Measurements from ENCODE around the gene SPTBN4.
"Not testable (repeated sequence)": the region's sequence is repeated elsewhere in the genome, so short reads cannot be mapped to it uniquely, and the experiment has no call there.

The SPTBN4 gene

DNA sequence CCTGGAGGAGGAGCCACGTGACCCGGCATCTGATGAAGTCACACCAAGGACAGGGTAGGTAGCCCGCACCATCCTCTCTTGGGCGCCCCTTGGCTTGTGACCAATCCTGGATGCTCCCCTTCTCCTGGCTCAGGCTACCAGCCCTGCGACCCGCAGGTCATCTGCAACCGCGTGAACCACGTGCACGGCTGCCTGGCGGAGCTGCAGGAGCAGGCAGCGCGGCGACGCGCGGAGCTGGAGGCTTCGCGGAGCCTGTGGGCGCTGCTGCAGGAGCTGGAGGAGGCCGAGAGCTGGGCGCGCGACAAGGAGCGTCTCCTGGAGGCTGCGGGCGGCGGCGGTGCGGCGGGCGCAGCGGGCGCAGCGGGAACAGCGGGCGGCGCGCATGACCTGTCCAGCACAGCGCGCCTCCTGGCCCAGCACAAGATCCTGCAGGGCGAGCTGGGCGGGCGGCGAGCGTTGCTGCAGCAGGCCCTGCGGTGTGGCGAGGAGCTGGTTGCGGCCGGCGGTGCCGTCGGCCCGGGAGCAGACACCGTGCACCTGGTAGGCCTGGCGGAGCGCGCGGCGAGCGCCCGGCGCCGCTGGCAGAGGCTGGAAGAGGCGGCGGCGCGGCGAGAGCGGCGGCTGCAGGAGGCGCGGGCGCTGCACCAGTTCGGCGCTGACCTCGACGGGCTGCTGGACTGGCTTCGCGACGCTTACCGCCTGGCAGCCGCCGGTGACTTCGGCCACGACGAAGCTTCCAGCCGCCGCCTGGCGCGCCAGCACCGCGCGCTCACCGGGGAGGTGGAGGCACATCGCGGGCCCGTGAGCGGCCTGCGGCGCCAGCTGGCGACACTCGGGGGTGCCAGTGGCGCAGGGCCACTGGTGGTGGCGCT lies 45.9 kb downstream of the SPTBN4 start:
- Histone ChIP-seq H3K4me3 (ENCODE audit: low read depth in 1 of 2, low read length in 2 of 2) (no peak overlapping the region), H3K27ac (ENCODE audit: low read depth, low read length) (no peak overlapping the region), H3K36me3 (ENCODE audit: insufficient read depth, low read length) (no peaks in the 10 kb centered on the region), H3K27me3 (ENCODE audit: control insufficient read depth in 1 of 2, insufficient read depth in 2 of 2, low read length in 2 of 2) (peaks cover 18 to 22% of the 10 kb centered on the region in 2 donors), H3K9ac (ENCODE audit: low read length) (no peak overlapping the region), H3K4me1 (ENCODE audit: insufficient read depth, low read length) (no peaks in the 10 kb centered on the region), H3K9me3 (ENCODE audit: low read length) (no peaks in the 10 kb centered on the region)

DNA sequence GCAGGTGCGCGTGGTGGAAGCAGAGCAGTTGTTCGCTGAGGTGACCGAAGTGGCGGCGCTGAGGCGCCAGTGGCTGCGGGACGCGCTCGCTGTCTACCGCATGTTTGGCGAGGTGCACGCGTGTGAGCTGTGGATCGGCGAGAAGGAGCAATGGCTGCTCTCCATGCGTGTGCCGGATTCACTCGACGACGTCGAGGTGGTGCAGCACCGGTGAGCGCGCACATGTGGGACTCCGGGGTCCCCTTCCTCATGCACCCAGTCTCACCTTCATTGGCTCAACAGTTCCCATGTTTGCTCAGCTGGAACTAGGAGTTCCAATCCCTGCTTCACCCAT lies 46.5 kb downstream of the SPTBN4 start:
- H3K4me3 ChIP-seq (ENCODE audit: low read depth in 1 of 2, low read length in 2 of 2): no peak overlapping the region
- no peaks in the 10 kb centered on the region for H3K9me3 ChIP-seq (ENCODE audit: low read length)
- H3K9ac ChIP-seq (ENCODE audit: low read length): no peak overlapping the region
- no peak overlapping the region for H3K27ac ChIP-seq (ENCODE audit: low read depth, low read length)
- H3K36me3 ChIP-seq (ENCODE audit: insufficient read depth, low read length): no peaks in the 10 kb centered on the region
- H3K27me3 ChIP-seq (ENCODE audit: control insufficient read depth in 1 of 2, insufficient read depth in 2 of 2, low read length in 2 of 2): peaks cover 18 to 22% of the 10 kb centered on the region in 2 donors
- H3K4me1 ChIP-seq (ENCODE audit: insufficient read depth, low read length): no peaks in the 10 kb centered on the region

GRCh38 chr19:40513741-40514315 lies 47.0 kb downstream of the SPTBN4 start:
- no peaks in the 10 kb centered on the region for H3K36me3 ChIP-seq (ENCODE audit: insufficient read depth, low read length)
- no peaks in the 10 kb centered on the region for H3K9me3 ChIP-seq (ENCODE audit: low read length)
- H3K27me3 ChIP-seq (ENCODE audit: control insufficient read depth in 1 of 2, insufficient read depth in 2 of 2, low read length in 2 of 2): peaks cover 18 to 22% of the 10 kb centered on the region in 2 donors
- H3K27ac ChIP-seq (ENCODE audit: low read depth, low read length): no peak overlapping the region
- no peaks in the 10 kb centered on the region for H3K4me1 ChIP-seq (ENCODE audit: insufficient read depth, low read length)
- H3K4me3 ChIP-seq (ENCODE audit: low read depth in 1 of 2, low read length in 2 of 2): no peak overlapping the region
- no peak overlapping the region for H3K9ac ChIP-seq (ENCODE audit: low read length)

DNA sequence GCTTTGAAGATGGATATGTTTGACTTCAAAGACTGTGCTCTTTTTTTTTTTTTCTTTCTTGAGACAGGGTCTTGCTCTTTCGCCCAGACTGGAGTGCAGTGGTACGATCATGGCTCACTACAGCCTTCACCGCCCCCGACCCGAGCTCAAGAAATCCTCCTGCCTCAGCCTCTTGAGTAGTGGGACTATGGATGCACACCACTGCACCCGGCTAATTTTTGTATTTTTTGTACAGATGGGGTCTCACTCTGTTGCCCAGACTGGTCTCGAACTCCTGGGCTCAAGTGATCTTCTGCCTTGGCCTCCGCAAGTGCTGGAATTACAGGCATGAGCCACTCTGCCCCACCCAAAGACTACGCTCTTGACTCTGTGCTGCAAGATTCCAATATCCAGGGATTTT lies 50.4 kb downstream of the SPTBN4 start:
- Histone ChIP-seq H3K9ac (ENCODE audit: low read length) (no peak overlapping the region), H3K4me3 (ENCODE audit: low read depth in 1 of 2, low read length in 2 of 2) (no peak overlapping the region), H3K27me3 (ENCODE audit: control insufficient read depth in 1 of 2, insufficient read depth in 2 of 2, low read length in 2 of 2) (peaks cover 19 to 30% of the 10 kb centered on the region in 2 donors), H3K27ac (ENCODE audit: low read depth, low read length) (no peak overlapping the region), H3K36me3 (ENCODE audit: insufficient read depth, low read length) (no peaks in the 10 kb centered on the region), H3K9me3 (ENCODE audit: low read length) (no peaks in the 10 kb centered on the region), H3K4me1 (ENCODE audit: insufficient read depth, low read length) (no peaks in the 10 kb centered on the region)

DNA sequence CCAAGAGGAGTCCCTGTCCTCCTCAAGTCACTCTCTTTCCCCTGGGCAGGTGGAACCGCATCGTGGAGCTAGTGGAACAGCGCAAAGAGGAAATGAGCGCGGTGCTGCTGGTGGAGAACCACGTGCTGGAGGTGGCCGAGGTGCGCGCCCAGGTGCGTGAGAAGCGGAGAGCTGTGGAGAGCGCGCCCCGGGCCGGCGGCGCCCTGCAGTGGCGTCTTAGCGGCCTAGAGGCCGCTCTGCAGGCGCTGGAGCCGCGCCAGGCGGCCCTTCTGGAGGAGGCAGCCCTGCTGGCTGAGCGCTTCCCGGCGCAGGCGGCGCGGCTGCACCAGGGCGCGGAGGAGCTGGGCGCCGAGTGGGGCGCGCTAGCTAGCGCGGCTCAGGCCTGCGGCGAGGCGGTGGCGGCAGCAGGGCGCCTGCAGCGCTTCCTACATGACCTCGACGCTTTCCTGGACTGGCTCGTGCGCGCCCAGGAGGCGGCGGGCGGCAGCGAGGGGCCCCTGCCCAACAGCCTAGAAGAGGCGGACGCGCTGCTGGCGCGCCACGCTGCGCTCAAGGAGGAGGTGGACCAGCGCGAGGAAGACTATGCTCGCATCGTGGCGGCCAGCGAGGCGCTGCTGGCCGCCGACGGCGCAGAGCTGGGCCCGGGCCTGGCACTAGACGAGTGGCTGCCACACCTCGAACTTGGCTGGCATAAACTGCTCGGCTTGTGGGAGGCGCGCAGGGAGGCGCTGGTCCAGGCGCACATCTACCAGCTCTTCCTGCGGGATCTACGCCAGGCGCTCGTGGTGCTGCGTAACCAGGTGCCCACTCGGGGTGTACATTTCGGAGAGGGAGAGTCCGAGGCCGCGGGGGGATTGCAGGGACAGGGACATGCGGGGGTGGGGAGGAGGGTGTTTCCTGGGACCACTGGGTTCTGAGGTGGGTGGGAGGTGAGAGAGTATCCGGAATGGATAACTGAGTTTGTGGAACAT lies 52.8 kb downstream of the SPTBN4 start:
- H3K27me3 ChIP-seq (ENCODE audit: control insufficient read depth in 1 of 2, insufficient read depth in 2 of 2, low read length in 2 of 2): peaks cover 0 to 14% of the 10 kb centered on the region in 2 donors
- H3K4me1 ChIP-seq (ENCODE audit: insufficient read depth, low read length): no peaks in the 10 kb centered on the region
- no peak overlapping the region for H3K4me3 ChIP-seq (ENCODE audit: low read depth in 1 of 2, low read length in 2 of 2)
- H3K9me3 ChIP-seq (ENCODE audit: low read length): no peaks in the 10 kb centered on the region
- no peak overlapping the region for H3K27ac ChIP-seq (ENCODE audit: low read depth, low read length)
- H3K36me3 ChIP-seq (ENCODE audit: insufficient read depth, low read length): no peaks in the 10 kb centered on the region
- H3K9ac ChIP-seq (ENCODE audit: low read length): no peak overlapping the region

DNA sequence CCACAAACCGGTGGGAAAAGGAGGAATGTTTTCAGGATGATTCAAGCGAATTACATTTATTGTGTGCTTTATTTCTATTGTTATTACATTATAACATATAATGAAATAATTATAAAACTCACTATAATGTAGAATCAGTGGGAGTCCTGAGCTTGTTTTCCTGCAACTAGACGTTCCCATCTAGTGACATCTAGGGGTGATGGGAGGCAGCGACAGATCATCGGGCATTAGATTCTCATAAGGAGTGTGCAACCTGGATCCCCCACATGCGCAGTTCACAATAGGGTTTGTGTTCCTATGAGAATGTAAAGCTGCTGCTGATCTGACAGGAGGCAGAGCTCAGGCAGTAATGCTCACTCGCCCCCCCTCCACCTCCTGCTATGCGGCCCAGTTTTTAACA lies 54.5 kb downstream of the SPTBN4 start:
- H3K36me3 ChIP-seq (ENCODE audit: insufficient read depth, low read length): no peaks in the 10 kb centered on the region
- H3K4me1 ChIP-seq (ENCODE audit: insufficient read depth, low read length): no peaks in the 10 kb centered on the region
- H3K9ac ChIP-seq (ENCODE audit: low read length): no peak overlapping the region
- no peaks in the 10 kb centered on the region for H3K9me3 ChIP-seq (ENCODE audit: low read length)
- no peak overlapping the region for H3K4me3 ChIP-seq (ENCODE audit: low read depth in 1 of 2, low read length in 2 of 2)
- H3K27ac ChIP-seq (ENCODE audit: low read depth, low read length): no peak overlapping the region
- peaks cover 0 to 12% of the 10 kb centered on the region in 2 donors for H3K27me3 ChIP-seq (ENCODE audit: control insufficient read depth in 1 of 2, insufficient read depth in 2 of 2, low read length in 2 of 2)

- H3K27me3 ChIP-seq (ENCODE audit: control insufficient read depth in 1 of 2, insufficient read depth in 2 of 2, low read length in 2 of 2): peaks cover 0 to 12% of the 10 kb centered on the region in 2 donors
- not testable (repeated sequence) for H3K4me1 ChIP-seq (ENCODE audit: insufficient read depth, low read length); H3K36me3 ChIP-seq (ENCODE audit: insufficient read depth, low read length); H3K9me3 ChIP-seq (ENCODE audit: low read length); H3K4me3 ChIP-seq (ENCODE audit: low read depth in 1 of 2, low read length in 2 of 2); H3K9ac ChIP-seq (ENCODE audit: low read length); H3K27ac ChIP-seq (ENCODE audit: low read depth, low read length)
These were observed 55.1 kb downstream of the SPTBN4 start for GRCh38 chr19:40521900-40522299.

DNA sequence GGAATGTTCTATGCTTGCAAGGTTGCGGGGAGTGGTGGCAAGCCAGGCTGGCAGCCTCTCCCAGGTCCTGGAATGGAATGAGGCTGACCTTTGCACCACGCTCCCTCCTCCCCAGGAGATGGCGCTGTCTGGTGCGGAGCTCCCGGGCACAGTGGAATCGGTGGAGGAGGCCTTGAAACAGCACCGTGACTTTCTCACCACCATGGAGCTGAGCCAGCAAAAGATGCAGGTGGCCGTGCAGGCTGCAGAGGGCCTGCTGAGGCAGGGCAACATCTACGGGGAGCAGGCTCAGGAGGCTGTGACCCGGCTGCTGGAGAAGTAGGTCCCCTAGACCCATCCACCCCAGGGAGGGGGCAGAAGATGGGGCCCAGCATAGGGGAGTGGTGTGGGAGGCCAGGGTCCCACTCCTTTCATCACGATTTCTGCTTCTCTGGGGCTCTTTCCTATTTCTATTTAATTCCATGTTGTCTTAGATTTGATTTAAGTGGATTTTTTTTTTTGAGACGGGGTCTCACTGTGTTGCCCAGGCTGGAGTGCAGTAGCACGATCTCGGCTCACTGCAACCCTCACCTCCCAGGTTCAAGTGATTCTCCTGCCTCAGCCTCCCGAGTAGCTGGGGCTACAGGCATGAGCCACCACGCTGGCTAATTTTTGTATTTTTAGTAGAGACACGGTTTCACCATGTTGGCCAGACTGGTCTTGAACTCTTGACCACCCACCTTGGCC lies 56.7 kb downstream of the SPTBN4 start:
- Histone ChIP-seq H3K4me1 (ENCODE audit: insufficient read depth, low read length) (no peaks in the 10 kb centered on the region), H3K27me3 (ENCODE audit: control insufficient read depth in 1 of 2, insufficient read depth in 2 of 2, low read length in 2 of 2) (peaks cover 0 to 12% of the 10 kb centered on the region in 2 donors), H3K9ac (ENCODE audit: low read length) (no peak overlapping the region), H3K27ac (ENCODE audit: low read depth, low read length) (no peak overlapping the region), H3K36me3 (ENCODE audit: insufficient read depth, low read length) (no peaks in the 10 kb centered on the region), H3K4me3 (ENCODE audit: low read depth in 1 of 2, low read length in 2 of 2) (no peak overlapping the region), H3K9me3 (ENCODE audit: low read length) (no peaks in the 10 kb centered on the region)

DNA sequence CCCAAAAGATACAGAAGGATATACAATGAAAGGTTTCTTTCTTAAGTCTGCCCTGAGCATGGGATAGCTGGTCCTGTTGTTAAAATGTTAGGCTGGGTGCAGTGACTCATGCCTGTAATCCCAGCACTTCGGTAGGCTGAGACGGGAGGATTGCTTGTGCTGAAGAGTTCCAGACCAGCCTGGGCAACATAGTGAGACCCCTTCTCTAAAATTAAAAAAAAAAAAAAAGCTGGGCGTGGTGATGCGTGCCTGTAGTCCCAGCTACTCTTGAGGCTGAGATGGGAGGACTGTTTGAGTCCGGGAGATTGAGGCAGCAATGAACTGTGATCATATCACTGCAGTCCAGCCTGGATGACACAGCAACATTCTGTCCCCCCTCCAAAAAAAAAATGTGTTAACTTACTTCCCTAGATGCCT lies 57.3 kb downstream of the SPTBN4 start:
- Histone ChIP-seq H3K9me3 (ENCODE audit: low read length) (no peaks in the 10 kb centered on the region), H3K36me3 (ENCODE audit: insufficient read depth, low read length) (no peaks in the 10 kb centered on the region), H3K9ac (ENCODE audit: low read length) (no peak overlapping the region), H3K27ac (ENCODE audit: low read depth, low read length) (no peak overlapping the region), H3K4me3 (ENCODE audit: low read depth in 1 of 2, low read length in 2 of 2) (no peak overlapping the region), H3K27me3 (ENCODE audit: control insufficient read depth in 1 of 2, insufficient read depth in 2 of 2, low read length in 2 of 2) (peaks cover 0 to 12% of the 10 kb centered on the region in 2 donors), H3K4me1 (ENCODE audit: insufficient read depth, low read length) (no peaks in the 10 kb centered on the region)

DNA sequence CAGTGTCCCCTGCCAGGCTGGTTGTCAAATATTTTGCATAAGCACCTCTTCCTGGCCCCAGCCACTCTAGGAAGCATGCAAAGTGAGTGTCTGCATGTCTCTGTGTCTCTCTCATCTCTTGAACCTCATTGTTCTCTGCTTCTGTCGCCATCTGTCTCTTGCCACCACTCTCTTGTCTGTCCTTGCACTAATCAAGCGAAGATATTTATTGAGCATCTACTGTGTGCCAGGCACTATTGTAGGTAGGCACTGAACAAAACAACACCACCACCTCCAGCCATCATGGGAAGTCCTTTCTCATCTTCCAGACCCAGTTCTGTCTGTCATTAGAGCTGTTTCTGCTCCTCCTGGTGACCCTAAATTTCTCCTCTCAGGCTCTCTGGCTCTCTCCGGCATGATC lies 57.9 kb downstream of the SPTBN4 start:
- Histone ChIP-seq H3K4me3 (ENCODE audit: low read depth in 1 of 2, low read length in 2 of 2) (no peak overlapping the region), H3K36me3 (ENCODE audit: insufficient read depth, low read length) (no peaks in the 10 kb centered on the region), H3K9me3 (ENCODE audit: low read length) (no peaks in the 10 kb centered on the region), H3K27me3 (ENCODE audit: control insufficient read depth in 1 of 2, insufficient read depth in 2 of 2, low read length in 2 of 2) (peaks cover 0 to 9% of the 10 kb centered on the region in 2 donors), H3K27ac (ENCODE audit: low read depth, low read length) (no peak overlapping the region), H3K9ac (ENCODE audit: low read length) (no peak overlapping the region), H3K4me1 (ENCODE audit: insufficient read depth, low read length) (peaks cover 4% of the 10 kb centered on the region)
